Measurements from ENCODE around the gene EXOC3. TPM values are rescaled to one million over a fixed set of nuclear protein-coding genes. Genes with fewer than 3 reads are reported as not detected.

EXOC3 gene
- total and polyA plus RNA-seq, 10 of the 15 experiments (the other 5 are each of a cell fraction or from before 2014, with no cell fraction given): 1.6 to 53.0 (median 27.9) TPM

GRCh38 chr5:432928-433791, 9.8 kb upstream of the EXOC3 start:
- Histone ChIP-seq H3K4me3 (no peak overlapping the region), H3K4me2 (ENCODE audit: control insufficient read depth, insufficient read depth) (no peak overlapping the region), H3K27me3 (replicated peaks in 1 of 2; ENCODE audit: control insufficient read depth in 2 of 2, insufficient read depth in 2 of 2, low read length in 1 of 2) (no peaks in the 10 kb centered on the region), H3K9ac (ENCODE audit: control insufficient read depth, insufficient read depth, low read length) (no peak overlapping the region), H3K36me3 (ENCODE audit: control insufficient read depth in 2 of 2, insufficient read depth in 2 of 2, low read length in 1 of 2) (peaks cover 6 to 26% of the 10 kb centered on the region in 2 experiments; a peak in 3 of 4 replicates), H2AFZ (ENCODE audit: control insufficient read depth, low read depth, low read length) (no peak overlapping the region), H3K79me2 (ENCODE audit: control insufficient read depth, insufficient read depth, low read length) (no peaks in the 10 kb centered on the region), H3K9me3 (replicated peaks; ENCODE audit: control insufficient read depth, insufficient read depth, low read length) (no peaks in the 10 kb centered on the region), H3K27ac (ENCODE audit: control insufficient read depth, insufficient read depth) (no peak overlapping the region), H4K20me1 (ENCODE audit: control insufficient read depth, insufficient read depth) (no peaks in the 10 kb centered on the region), H3K4me1 (ENCODE audit: control insufficient read depth, insufficient read depth, low read length) (peaks cover 8% of the 10 kb centered on the region)
- WGBS (ENCODE audit: insufficient coverage, insufficient replicate concordance, low lambda C conversion rate, missing lambda C conversion rate): 57% methylated on average over 23 of the region's 23 CpGs
- no TSS peak for BruUV-seq (replicated peaks)
- SMC1A ChIA-PET (ENCODE audit: uncharacterized antibody, unreplicated experiment): interaction anchor here (1.3 to 3.7 kb wide), 2 partner anchors 13 to 116 kb away, joined by 3 to 33 read pairs; no protein-coding TSS in a partner anchor
- POLR2A ChIA-PET: interaction anchor here (0.6 kb wide), 1 partner anchor 100 kb away, joined by 3 read pairs; no protein-coding TSS in a partner anchor
- no peak for TF ChIP-seq ZNF217 (IDR thresholded peaks at IDR 0.05)
- TF ChIP-seq MTA2 (IDR thresholded peaks at IDR 0.05; ENCODE audit: low read depth): no peak
- TF ChIP-seq EED (IDR thresholded peaks at IDR 0.05; ENCODE audit: low read depth): no peak
- peak; percentile 41; the same call in 1 of the 2 replicates for TF ChIP-seq POLR2AphosphoS5 (IDR thresholded peaks at IDR 0.05; ENCODE audit: low read length)
- RAD21 ChIA-PET (ENCODE audit: unreplicated experiment): interaction anchor here (6.0 kb wide), 1 partner anchor 116 kb away, joined by 82 read pairs; no protein-coding TSS in a partner anchor
- ATAC-seq (no peak), DNase-seq (ENCODE audit: low read depth, low spot score) (no peak), FAIRE-seq (no peak)
- CTCF ChIA-PET: interaction anchor here (6.4 kb wide), 1 partner anchor 115 kb away, joined by 126 read pairs; the partner anchor contains the start of gene AHRR
- in situ Hi-C loops (cut with MboI): no loop called here
- intact Hi-C loops (cut with micrococcal nuclease; ENCODE audit: unreplicated experiment): no loop called here

GRCh38 chr5:433836-434235, 9.1 kb upstream of the EXOC3 start:
- no TSS peak for BruUV-seq (replicated peaks)

More at GRCh38 chr5:433836-434235, 9.1 kb upstream of the EXOC3 start:
- FAIRE-seq: no peak
- Histone ChIP-seq H3K79me2 (ENCODE audit: control insufficient read depth, insufficient read depth, low read length) (no peaks in the 10 kb centered on the region), H2AFZ (ENCODE audit: control insufficient read depth, low read depth, low read length) (no peak overlapping the region), H3K4me1 (ENCODE audit: control insufficient read depth, insufficient read depth, low read length) (peaks cover 8% of the 10 kb centered on the region), H3K36me3 (ENCODE audit: control insufficient read depth in 2 of 2, insufficient read depth in 2 of 2, low read length in 1 of 2) (peaks cover 6 to 25% of the 10 kb centered on the region in 2 experiments; a peak in 3 of 4 replicates), H3K9me3 (replicated peaks; ENCODE audit: control insufficient read depth, insufficient read depth, low read length) (no peaks in the 10 kb centered on the region), H3K27ac (ENCODE audit: control insufficient read depth, insufficient read depth) (no peak overlapping the region), H3K4me3 (no peak overlapping the region), H3K9ac (ENCODE audit: control insufficient read depth, insufficient read depth, low read length) (no peak overlapping the region), H4K20me1 (ENCODE audit: control insufficient read depth, insufficient read depth) (no peaks in the 10 kb centered on the region), H3K4me2 (ENCODE audit: control insufficient read depth, insufficient read depth) (no peak overlapping the region), H3K27me3 (replicated peaks in 1 of 2; ENCODE audit: control insufficient read depth in 2 of 2, insufficient read depth in 2 of 2, low read length in 1 of 2) (no peaks in the 10 kb centered on the region)
- TF ChIP-seq NFXL1 (IDR thresholded peaks at IDR 0.05; ENCODE audit: borderline replicate concordance) (no peak), TBL1XR1 (IDR thresholded peaks at IDR 0.05; ENCODE audit: low read depth, low read length) (no peak), KLF5 (IDR thresholded peaks at IDR 0.05; ENCODE audit: partially characterized antibody) (no peak), TARDBP (IDR thresholded peaks at IDR 0.05; ENCODE audit: borderline replicate concordance) (no peak), ZSCAN29 (IDR thresholded peaks at IDR 0.05) (no peak), ZNF24 (IDR thresholded peaks at IDR 0.05) (no peak), RFX5 (IDR thresholded peaks at IDR 0.05; ENCODE audit: low read depth, low read length) (no peak), ATF7 (IDR thresholded peaks at IDR 0.05; ENCODE audit: low read depth) (no peak)
- ChIA-PET RAD21 (ENCODE audit: unreplicated experiment) (interaction anchor here (2.0 kb wide), 1 partner anchor 117 kb away, joined by 9 read pairs; no protein-coding TSS in a partner anchor), SMC1A (ENCODE audit: uncharacterized antibody, unreplicated experiment) (interaction anchor here (1.3 kb wide), 2 partner anchors 12 to 117 kb away, joined by 3 read pairs; no protein-coding TSS in a partner anchor), POLR2A (no interaction called here), CTCF (no interaction called here)
- 78% methylated on average over 13 of the region's 16 CpGs for WGBS (ENCODE audit: insufficient coverage, insufficient replicate concordance, low lambda C conversion rate, missing lambda C conversion rate)
- no peak for DNase-seq (ENCODE audit: low read depth, low spot score)
- intact Hi-C loops (cut with micrococcal nuclease; ENCODE audit: unreplicated experiment): no loop called here
- ATAC-seq: no peak
- in situ Hi-C loops (cut with MboI): no loop called here
